NCI-H2171 (cell line): Measurements from ENCODE around the gene MTA1.

Source experiments
- DNase-seq: peaks from one replicate; lab custom pipeline; 2025; lab: John Stamatoyannopoulos, UW

Gene MTA1

DNA sequence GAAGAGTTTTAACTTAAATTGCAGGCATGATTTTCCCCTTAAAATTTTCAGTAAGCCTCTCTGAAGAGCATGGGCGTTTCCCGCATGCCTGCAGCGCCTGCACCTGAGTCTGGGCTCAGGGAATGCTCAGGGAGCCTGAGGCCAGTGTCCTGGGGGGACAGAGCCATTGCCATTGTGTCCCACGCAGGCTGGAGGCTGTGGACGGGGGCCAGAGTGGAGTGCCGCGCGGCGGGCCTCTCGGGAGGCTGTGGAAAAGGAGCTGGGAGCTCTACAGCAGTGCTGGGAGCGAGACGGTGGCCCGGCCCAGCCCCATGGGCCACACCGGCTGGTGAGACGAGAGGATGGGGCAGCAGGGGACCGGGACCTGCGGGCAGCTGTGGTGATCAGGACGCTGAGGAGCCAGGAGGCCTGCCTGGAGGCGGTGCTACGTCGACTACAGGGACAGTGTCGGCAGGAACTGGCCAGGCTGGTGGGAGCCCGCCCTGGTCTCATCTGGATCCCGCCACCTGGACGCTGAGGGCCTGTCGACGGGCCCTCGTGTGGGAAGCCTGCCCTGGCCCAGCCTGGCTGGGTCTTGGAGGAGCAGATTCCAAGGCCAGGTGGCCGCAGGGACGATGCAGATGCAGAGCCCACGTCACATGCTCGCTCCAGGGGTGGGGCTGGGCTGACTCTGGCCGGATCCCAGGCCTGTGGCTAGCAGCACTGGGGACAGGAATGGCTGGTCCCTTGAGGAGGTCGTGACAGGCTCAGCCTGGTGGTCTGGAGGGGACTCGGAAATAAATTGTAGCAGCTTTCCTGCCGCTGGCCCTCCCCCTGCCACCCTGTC is 79.0 kb downstream of the MTA1 start:
- DNase-seq: no peak

DNA sequence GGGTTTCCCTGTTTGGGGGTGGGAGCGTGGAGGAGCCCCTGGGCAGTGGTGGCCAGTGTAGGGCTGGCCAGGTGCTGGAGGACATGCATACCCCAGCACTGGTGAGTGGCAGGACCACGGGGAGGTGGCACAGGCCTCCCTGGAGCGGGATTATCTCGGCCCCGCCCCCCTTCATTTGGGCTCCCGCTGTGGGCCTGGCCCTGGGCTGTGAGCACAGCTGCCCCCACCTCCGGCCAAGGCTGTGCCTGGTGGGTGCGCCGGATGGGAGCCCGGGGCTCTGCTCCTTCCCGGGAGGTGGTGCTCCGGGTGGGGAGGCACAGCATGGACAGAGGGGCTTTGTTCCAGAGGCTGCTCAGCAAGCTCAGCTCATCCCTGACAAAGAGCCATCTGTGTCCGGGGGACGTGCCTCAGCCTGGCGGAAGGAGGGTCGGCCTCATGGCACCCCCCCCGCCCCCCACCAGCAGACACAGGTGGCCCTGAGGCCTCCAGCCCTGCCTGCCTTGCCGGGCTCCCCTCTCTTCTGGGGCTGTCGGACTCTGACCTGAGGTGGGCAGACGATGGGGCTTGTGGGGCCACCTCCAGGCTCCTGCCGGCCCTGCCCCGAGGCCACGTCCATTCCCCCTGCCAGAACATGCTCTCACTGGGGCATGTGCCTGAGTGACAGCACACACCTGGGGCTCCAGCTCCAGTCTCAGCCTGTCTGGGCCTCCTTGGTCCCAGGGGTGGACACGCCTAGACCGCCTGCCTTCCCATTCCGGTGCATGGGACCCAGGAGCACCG is 79.8 kb downstream of the MTA1 start:
- DNase-seq: no peak

DNA sequence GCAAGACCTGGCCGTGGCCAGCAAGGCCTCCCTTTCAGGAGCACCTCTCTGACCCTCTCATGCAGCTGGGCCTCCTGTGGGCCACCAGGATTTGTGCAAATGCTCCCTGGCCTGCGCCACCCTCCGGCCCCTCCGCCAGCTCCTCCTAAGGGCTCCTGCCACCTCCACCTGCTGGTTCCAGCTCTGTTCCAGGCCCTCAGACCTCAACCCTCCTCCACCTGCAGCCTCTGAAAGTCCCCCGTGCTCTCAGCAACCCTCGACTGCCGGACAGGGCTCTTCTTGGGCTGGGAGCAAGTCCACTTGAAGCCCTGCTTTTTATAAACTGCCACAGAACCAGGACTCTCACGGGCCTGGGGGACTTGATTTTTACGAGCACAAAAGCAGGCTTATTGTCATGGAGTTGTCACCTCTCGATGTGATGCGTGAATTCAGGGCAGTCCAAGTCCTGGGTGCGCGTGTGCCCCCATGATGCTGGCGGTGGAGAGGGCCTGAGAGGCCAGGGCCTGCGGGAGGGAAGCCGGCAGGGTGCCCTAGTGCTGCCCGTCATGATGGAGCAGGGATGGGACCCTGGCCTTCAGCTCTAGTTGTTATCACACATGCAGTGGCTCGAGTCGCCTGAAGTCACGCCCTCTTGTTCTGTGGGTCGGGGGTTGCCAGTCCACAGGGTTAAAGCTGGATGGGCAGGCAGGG is 80.6 kb downstream of the MTA1 start:
- no peak for DNase-seq

DNA sequence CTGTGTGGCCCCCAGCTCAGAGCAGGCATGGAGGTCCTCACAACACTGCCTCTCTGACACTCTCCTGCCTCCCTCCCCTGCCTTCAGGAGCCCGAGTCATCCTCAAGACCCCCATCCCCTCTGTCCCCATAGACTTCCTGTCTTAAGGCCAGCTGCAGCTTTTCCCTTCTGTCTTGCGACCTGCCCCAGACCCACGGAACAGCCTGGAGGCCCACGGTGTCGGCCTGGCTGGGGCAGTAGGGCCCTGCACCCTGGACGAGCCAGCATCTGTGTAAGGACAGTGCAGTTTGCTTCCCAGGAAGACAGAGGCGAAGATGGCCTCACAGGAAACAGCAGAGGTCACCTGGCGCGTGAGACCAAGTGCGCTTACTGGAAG is 81.1 kb downstream of the MTA1 start:
- no peak for DNase-seq

DNA sequence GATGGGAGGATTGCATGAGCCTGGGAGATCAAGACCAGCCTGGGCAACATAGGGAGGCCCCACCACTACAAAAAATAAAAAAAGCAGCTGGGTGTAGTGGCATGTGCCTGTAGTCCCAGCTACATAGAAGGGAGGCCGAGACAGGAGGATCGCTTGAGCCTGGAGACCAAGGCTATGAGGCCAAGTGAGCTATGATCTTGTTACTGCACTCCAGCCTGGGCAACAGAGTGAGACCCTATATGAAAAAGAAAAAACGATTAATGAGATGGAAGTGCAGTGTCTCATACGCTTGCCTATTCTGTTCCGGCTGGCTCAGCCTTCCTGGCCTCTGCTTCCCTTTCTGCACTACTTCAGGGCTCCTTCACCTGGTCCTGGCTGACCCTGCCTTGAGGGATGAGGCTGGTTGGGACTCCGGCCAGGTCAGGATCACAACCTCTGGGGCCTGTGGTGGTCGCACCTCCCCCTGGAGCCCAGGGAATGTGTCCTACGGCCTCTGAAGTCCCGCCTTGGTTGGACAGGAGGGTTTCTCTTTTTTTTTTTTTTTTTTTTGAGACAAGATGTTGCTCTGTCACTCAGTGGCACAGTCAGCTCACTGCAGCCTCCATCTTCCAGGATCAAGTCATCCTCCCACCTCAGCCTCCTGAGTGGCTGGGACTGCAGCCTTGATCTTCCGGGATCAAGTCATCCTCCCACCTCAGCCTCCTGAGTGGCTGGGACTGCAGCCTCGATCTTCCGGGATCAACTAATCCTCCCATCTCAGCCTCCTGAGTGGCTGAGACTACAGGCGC is 82.1 kb downstream of the MTA1 start:
- DNase-seq: no peak

DNA sequence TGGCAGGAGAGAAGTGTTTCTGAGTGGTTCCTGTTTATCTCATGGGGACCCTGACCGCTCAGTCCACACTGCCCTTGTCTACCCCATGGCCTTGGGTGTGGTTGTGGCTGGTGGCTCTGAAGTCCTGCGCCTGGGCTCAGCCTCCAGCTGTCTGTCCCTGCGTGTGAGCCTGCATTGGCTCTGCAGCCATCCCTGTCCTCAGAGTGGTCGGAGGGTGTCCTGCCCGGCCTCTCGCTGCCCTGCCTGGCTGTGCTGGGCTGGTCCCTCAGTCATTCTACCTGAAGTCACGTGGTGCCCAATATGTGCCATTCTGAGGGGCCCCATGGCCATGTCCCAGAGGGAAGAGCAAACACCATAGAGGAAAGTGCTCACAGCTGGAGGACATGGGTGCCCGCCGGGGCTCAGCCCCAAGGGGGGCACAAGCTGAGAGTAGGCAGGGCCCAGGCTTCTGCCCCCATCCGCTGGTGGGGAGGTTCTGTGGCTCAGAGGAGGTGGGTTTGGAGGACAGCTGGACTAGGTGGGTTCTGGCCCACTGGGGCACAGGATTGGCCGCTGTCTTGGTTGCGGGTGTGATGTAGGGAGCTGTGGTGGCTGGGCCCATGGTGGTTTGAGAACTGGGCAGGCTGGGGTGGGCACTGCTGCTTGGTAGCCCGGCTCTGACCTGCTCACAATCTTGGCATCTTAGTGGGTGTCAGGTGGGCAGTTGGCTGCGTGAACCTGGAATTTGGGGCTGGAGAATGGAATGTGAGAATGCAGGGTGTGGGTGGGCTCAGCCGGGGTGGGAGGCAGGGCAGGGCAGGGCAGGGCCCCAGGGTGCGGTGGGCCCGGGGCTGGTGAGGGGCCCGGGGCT is 83.0 kb downstream of the MTA1 start:
- DNase-seq: no peak

DNA sequence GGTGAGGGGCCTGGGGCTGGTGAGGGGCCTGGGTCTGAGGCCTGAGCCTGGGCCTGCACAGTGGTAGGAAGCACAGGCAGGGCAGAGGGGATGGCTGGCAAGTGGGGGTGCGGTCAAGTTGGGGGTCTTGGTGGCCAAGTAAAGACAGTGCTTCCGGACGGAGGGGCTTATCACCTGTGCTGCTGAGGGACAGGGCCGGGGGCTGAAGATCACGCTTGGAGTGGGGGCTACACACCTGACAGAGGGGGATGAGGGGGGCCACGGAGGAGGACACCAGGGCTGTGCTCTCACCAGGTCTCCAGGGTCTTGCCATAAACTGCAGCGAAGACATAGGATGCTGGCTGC is 83.6 kb downstream of the MTA1 start:
- no peak for DNase-seq

DNA sequence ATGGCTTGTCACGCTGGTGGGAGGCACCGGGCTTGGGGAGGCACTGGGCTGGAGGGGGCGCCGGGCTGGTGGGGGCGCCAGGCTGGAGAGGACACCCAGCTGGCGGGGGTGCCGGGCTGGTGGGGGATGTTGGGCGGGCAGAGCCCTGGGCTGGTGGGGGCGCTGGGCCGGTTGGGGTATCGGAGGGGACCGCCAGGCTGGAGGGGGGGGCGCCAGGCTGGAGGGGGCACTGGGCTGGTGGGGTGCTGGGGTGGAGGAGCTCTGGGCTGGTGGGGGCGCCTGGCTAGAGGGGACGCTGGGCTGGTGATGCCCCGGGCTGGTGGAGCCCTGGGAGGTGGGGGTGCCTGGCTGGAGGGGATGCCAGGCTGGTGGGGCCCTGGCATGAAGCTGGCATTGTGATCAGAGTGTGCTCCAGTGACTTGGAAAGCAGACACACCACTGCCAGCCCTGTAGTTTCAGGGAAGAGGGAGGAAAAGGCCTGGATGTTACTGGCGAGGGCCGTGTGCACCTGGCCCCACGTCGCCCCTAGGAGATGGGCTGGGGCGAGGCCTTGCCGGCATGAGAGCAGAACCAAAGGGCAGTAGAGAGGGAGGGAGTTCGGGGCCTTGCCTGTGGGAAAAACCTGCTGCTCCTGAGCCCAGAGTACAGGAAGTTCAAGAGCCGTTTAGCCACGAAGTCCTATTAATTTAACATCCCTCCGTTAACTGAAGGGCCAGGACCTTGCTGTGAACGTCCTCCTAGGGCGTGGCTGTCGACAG is 84.5 kb downstream of the MTA1 start:
- no peak for DNase-seq

DNA sequence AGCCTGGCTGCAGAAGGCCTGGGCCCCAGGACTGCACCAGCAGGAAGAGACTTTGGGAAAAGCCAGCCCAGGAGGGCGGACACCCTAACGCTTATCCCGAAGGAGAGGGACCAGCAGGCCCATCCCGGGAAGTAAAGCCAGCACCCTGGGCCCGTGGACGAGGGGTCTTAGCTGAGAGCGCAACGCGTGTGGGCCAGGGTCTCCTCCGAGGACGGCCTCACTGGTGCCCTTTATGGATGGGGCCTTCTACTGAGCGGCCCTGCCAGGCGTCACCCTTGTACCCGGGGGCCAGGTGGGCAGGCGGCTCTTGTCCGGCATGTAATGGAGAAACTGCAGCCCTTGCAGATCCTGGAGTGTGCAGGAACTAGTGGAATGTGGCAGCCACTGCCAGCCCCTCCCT is 85.5 kb downstream of the MTA1 start:
- DNase-seq: no peak

DNA sequence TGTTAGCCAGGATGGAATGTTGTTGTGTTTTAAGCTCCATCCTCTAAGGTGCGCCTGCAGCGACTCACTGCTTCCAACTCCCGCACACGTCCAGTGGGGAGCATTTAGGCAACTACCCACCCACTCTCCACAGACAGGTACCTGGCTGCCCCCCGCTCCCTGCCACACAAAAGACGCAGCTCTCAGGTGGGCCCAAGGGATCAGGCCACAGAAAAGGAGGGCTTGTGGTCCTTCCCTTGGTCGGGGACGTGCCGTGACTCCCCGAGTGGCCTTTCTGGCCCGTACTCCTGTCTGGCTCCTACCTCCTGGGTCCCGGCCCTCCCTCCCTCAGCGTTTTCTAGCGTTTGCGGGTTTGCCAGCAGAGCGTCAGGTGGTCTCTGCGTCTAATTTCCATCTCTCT is 87.6 kb downstream of the MTA1 start:
- DNase-seq: no peak

DNA sequence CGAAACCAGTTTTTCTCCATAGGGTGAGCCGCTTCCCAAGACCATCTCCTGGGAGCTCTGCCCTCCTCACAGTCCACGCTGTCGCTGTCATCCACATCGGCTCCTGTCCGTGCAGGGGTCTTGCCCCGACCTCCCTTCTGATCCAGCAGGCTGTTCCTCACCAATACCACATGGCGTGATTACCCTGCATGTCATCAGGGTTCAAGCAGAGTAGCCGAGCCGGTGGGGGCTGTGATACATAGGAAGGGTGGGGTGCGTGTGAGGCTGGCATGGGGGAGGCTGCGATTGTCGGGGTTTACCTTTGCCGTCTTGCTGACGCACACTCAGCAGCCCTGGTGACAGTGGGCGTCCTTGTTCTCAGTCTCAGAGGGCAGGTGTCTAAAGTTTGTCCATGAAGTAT is 88.4 kb downstream of the MTA1 start:
- DNase-seq: no peak

DNA sequence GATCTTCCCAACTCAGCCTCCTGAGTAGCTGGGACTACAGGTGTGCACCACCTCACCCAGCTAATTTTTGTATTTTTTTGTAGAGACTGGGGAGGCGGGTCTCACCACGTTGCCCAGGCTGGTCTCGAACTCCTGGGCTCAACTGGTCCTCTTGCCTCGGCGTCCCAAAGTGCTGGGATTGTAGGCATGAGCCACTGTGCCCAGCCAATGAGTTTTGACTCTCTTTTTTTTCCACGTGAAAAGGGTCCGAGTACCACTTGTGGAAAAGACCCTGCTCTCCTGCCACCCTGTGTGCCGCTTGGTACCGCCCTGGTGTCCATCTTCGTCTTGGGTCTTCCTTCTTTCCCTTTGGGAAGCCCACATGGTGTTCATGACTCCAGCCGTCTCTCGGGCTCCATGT is 89.0 kb downstream of the MTA1 start:
- DNase-seq: no peak

DNA sequence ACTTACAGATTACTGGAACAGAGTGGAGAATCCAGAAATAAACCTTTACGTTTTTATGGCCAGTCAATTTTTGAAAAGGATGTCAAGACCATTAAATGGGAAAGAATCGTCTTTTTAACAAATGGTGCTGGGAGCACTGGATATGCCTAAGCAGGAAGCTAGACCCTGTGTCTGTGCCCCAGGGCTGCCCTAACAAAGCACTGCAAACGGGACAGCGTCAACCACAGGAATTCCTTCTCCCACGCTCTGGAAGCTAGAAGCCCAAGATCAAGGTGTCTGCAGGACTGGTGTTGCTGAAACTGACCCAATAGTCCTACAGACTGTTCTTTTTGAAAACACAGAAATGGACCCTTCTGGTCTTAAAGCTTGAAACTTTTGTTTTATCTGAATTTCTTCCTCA is 97.5 kb downstream of the MTA1 start:
- DNase-seq: no peak

DNA sequence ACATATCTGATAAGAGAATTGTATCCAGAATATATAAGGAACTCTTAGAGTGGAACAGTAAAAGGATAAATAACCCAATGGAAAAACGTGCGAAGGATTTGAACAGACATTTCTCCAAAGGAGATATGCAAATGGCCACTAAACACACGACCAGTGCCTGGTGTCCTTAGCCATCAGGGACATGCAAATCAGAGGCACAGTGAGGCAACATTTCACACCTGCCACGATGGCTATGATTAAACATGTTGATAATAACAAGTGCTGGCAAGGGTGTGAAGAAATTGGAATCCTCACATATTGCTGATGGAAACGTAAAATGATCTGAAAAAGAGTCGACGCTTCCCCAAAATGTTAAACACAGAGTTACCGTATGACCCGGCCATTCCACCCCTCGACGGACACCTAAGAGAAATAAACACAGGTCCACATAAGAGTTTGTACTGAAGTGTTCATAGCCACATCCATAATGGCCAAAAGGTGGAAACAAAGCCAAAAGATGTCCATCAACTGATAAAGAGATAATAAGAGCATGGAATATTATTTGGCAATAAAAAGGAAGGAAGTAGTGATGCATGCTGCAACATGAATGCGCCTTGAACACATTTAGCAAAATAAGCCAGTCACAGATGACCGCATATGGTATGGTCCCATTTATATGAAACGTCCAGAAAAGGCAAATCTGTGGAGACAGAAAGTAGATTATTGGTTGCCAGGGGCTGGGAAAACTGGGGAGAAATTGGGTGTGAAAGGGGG is 100.5 kb downstream of the MTA1 start:
- DNase-seq: no peak
